HFF-Myc (cell line): ENCODE results near the gene TUSC2.

ENCODE experiments used
- DNase-seq: peaks from one replicate; pipeline ENCODE4 v3.0.0-alpha.2; 2011; ENCODE audit warnings: low read depth; ENCODE audit errors: extremely low read depth
- H3K4me3 ChIP-seq: replicated peaks from 2 replicates; pipeline ENCODE4 v1.5.1; 2011; ENCODE audit warnings: low read depth, mild to moderate bottlenecking, control low read depth, low read length
- TF ChIP-seq, protein P1 (sequence below): IDR thresholded peaks from 2 replicates; pipeline ENCODE4 v1.5.1; 2012; ENCODE audit warnings: mild to moderate bottlenecking, low read depth, low read length, control low read depth; ENCODE audit errors: missing control alignments

The TUSC2 gene

DNA sequence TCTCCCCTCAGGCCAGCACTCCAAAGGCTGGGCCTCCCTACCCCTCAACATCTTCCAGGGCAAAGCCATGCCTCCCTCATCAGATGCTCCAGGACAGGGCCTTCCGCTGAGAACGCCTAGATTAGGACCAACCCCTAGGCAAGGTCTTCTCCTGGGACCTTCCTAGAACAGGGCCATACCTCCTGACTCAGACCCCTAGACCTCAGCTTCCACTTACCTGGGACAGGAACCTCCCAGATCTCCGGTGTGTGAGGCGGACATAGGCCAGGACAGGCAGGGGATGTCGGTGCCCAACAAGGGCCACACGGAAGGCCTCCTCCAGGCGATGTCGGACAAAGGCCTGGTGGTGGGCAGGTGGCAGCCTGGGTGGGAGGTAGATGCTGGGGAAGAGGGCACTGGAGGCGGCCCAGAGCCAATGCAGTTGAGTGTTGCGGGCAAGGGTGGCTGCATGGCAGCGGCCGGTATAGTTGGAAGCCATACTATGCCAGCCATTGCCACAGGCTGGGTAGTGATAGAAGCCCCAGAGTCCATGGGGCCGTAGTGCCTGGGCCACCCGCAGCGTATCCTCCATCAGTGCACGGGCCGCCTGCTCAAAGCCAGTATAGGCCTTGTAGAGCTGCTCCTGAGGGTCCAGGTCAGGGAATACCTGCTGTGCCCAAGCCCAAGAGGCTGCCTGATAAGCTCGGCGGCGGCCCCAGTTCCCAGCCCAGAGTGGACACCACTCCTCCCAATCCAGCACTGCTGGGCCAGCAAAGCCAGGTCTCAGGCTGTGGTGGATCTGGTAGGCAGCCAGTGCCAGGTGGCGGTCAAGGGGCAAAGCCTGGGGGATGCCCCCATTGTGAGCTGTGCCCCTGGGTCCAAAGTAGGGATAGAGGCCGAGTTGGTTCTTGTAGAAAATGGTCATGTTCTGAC is 33.3 kb downstream of the TUSC2 start:
- TF ChIP-seq, protein P1, sequence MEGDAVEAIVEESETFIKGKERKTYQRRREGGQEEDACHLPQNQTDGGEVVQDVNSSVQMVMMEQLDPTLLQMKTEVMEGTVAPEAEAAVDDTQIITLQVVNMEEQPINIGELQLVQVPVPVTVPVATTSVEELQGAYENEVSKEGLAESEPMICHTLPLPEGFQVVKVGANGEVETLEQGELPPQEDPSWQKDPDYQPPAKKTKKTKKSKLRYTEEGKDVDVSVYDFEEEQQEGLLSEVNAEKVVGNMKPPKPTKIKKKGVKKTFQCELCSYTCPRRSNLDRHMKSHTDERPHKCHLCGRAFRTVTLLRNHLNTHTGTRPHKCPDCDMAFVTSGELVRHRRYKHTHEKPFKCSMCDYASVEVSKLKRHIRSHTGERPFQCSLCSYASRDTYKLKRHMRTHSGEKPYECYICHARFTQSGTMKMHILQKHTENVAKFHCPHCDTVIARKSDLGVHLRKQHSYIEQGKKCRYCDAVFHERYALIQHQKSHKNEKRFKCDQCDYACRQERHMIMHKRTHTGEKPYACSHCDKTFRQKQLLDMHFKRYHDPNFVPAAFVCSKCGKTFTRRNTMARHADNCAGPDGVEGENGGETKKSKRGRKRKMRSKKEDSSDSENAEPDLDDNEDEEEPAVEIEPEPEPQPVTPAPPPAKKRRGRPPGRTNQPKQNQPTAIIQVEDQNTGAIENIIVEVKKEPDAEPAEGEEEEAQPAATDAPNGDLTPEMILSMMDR: no peak
- DNase-seq: no peak

DNA sequence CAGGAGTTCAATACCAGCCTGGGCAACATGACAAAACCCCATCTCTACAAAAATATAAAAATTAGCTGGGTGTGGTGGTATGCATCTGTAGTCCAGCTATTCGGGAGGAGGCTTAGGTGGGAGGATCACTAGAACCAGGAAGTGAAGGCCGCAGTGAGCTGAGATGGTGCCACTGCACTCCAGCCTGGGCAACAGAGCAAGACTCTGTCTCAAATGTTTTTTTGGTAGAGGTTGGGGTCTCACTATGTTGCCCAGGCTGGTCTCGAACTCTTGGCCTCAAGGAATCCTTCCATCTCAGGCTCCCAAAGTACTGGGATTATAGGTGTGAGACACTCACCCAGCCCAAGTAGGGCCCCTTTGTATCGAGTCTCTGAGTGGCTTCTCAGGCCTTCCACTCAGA is 33.9 kb downstream of the TUSC2 start:
- TF ChIP-seq, protein P1: no peak
- no peak overlapping the region for H3K4me3 ChIP-seq
- no peak for DNase-seq

More for the DNA sequence above, 33.3 kb downstream of the TUSC2 start:
- no peak overlapping the region for H3K4me3 ChIP-seq

DNA sequence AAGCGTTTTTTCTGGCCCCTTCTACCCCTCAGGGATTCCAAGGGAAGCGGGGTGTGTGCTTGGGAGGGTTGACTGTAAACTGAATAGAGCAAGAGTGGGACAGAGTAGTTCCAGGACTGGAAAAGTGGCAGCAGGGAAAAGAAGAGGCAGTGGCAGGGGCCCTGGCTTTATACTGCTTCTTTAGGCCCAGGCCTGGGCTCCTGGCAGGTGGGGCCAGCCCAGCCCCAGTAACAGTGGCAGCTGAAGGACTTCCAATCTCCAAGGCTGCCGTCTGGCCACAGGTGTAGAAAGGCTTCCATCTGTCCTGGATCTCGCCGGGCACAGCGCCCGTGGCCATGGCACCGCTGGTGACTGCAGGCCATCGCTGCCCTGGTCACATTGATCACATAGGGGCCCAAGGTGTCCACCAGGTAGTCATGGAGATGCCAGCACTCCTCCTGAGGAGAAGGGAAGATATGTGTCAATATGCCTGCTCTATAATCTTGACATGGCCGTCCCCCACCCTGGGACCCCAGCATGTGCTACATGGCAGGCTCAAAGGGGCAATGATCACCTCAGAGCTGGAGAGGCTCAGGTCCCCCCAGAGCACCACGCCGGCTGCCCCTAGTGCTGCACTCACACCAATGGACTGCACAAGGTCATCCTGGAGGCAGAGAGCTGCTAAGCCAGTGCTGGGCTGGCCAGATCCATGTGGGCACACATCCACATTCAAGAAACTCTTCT is 34.8 kb downstream of the TUSC2 start:
- H3K4me3 ChIP-seq: peak overlapping the region; percentile 100
- DNase-seq: no peak
- TF ChIP-seq, protein P1: no peak

DNA sequence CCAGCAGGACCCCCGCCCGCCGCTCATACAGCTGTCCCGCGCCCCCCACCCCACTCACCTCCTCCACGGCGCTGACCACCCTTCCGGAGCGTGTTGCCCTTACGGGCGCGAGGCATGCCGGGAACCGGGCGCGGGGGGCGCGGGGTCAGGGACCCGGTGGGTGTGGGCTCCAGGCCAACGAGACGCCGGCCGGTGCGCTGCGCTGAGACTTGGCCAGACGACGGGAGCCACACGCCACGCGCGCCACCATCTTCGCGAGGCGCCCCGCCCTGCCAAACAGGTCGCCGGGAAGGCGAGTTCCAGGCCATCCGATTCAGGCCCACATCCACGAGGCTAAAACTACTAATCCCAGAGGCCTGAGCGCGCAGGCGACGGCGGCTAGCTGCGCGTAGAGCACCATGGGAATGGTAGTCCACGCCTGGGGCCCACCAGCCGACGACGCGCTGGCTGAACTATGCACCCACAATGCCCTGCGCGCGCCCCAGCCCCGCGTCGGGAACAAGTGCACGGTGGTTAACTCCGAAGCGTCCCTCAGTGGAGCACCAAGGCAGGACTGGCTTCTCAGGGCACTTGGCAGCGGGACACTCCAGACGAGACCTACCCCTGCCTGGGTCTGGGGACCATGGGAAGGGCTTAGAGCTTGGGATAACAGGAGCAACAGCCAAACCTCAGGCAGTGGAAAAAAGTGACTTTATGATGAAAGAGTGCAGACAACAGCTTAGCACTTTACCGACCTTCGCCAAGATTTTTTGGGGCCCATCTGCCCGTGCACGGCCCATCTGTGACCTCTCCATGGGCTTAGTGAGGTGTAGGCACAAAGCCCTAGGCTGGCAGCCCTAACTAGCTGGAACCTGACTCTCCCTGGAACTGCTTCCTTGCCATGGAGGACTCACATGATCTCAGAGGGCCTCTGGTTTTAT is 35.6 kb downstream of the TUSC2 start, which contains the start of gene IFRD2:
Gene IFRD2, minus strand, starts transcription at position 271 of the 920 bp plus-strand sequence. Its CDS starts 155 bp downstream, at position 116.
- TF ChIP-seq, protein P1: no peak
- peak within 1 kb of the TSS; percentile 100 for H3K4me3 ChIP-seq
- peak; percentile 95 for DNase-seq

DNA sequence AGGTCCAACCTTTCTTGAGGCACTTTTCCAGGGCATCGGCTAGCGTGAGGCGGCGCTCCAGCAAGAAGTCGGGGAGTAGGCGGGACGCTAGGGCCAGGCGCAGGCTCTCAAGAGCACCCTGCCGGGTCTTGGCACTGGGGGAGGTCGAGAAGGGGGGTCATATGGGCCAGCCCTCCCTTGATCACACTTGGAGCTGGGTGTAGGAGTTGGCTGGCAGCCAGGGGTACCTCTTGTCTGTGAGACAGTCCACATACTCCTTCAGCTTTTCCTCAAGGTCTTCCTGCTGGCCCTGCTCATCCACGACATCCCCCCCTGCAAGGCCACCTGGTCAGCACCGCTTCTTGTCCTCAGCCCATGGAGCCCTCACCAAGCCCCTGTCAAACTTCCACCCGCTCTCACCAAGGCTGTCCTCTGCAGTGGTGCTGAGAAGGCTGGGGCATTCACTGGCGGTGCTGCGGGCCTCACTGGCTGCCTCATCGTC is 37.8 kb downstream of the TUSC2 start:
- peak overlapping the region; percentile 100 for H3K4me3 ChIP-seq
- no peak for DNase-seq
- TF ChIP-seq, protein P1: no peak

DNA sequence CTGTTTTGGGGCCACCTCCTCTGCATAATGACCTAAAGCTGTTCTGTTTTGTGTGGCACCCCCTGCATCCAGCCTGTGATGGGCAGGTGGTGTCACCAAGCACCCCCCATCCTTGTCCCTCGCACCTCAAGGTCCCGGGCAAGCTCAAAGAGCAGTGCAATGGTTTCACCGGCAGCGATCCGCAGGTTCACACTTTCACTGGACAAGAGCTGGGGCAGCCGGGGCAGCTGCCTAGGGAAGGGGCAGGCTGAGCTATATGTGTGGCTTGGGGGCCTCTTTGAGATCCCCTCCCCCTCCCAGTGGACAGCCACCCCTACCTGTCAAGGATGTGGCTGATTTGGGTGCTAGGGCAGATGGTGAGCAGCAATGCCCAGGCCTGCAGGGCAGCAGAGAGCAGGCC is 38.9 kb downstream of the TUSC2 start:
- no peak for DNase-seq

More for the DNA sequence above, 38.9 kb downstream of the TUSC2 start:
- TF ChIP-seq, protein P1: no peak
- no peak overlapping the region for H3K4me3 ChIP-seq
